ENCODE data around the gene CD28.
"Not testable (repeated sequence)": the region's sequence is repeated elsewhere in the genome, so short reads cannot be mapped to it uniquely, and the experiment has no call there.

DNA sequence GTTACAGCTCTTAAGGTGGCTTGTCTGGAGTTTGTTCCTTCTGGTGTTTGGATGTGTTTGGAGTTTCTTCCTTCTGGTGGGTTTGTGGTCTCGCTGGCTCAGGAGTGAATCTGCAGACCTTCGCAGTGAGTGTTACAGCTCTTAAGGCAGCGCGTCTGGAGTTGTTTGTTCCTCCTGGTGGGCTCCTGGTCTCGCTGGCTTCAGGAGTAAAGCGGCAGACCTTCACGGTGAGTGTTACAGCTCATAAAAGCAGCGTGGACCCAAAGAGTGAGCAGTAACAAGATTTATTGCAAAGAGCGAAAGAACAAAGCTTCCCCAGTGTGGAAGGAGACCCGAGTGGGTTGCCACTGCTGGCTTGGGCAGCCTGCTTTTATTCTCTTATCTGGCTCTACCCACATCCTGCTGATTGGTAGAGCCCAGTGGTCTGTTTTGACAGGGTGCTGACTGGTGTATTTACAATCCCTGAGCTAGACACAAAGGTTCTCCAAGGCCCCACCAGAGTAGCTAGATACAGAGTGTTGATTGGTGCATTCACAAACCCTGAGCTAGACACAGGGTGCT is 78.4 kb downstream of the CD28 start:
- TF ChIP-seq POLR2A, EP300 (IDR thresholded peaks at IDR 0.05): not testable (repeated sequence)
